ENCODE measurements around the gene RNF19B. TPM values are rescaled to one million over a fixed set of nuclear protein-coding genes. Genes with fewer than 3 reads are reported as not detected.

Gene RNF19B
- total RNA-seq = 17.5 TPM
- long read RNA-seq, transcript RNF19B-202 (9 exons, 2,598 nt) = minor isoform, 5 of 24 reads
- long read RNA-seq, transcript RNF19B-201 (9 exons, 2,334 nt) = major isoform, 10 of 24 reads
- long read RNA-seq, transcript RNF19B-203 (9 exons, 2,560 nt) = minor isoform, 5 of 24 reads
- long read RNA-seq, partial matches to known transcripts = 3 of 24 reads
- long read RNA-seq, other reads (novel, unspliced or antisense) = 1 of 24 reads

DNA sequence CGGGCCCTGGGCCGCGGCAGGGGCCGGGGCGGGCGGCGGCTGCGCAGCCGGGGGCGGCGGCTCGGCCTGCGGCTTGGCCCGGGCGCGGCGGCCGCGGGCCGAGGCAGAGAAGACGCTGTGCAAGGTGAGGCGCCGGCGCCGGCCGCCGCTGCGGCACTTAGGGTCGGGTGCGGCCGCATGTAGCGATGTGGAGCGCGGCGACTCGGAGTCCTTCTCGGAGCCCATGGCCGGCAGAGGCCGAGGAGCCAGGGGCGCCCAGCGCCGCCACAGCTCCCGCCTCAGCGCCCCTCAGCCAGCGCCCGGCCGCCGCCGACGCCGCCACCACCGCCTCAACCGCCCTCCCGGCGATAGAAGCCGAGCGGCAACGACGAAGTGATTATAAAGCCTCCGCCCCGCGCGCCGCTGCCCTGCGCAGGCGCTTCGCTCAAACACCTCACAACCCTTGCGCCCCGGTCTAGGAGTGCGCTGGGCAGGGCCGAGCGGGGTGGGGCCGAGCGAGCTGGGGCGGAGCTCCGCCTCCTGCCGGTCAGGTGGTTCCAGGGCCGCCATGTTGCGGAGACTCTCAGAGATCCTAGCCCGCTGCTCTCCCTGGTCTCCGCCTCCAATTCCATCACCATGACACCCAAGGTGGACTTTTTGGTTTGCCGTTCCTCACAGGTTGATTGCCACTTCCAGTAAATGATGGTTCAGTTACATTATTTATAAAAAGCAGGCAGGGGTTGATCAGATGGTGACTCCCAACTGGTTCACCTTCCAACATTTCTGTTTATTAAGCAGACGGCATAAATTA lies at the start of gene RNF19B:
RNF19B (minus strand) TSS at position 349 of the 790 bp plus-strand sequence; CDS start at position 225, 124 bp downstream.
- peak; percentile 98 for DNase-seq (ENCODE audit: low spot score)
- intact Hi-C loops (cut with DNase I) = loop anchor here (2.0 kb wide), 1 partner anchor 42 kb away; no protein-coding TSS in a partner anchor

- intact Hi-C loops (cut with DNase I) = loop anchor here (5.0 kb wide), 1 partner anchor 34 kb away; no protein-coding TSS in a partner anchor
- no peak for DNase-seq (ENCODE audit: low spot score)
These were observed 49.2 kb upstream of the RNF19B start for GRCh38 chr1:33013791-33014190.

DNA sequence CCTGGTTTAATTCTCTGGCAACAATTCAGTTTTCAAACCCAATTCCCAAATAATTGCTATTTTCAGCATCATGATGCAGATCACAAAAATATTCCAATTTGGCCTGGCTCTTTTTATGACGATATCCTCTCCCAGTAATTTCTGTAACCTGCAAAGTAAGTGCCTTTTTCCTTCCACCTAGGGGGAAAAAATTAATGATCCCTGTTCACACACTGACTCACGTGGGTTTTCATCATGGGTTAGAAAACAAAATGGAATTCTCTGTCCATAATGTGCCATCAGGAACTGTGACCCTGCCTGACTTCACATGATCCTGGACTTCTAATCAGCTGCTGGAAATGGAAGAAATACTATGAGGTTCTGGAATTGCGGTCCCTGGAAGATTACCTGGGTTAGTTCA lies 47.6 kb upstream of the RNF19B start:
- intact Hi-C loops (cut with DNase I) = loop anchor here (5.0 kb wide), 1 partner anchor 35 kb away; no protein-coding TSS in a partner anchor
- DNase-seq (ENCODE audit: low spot score) = no peak

DNA sequence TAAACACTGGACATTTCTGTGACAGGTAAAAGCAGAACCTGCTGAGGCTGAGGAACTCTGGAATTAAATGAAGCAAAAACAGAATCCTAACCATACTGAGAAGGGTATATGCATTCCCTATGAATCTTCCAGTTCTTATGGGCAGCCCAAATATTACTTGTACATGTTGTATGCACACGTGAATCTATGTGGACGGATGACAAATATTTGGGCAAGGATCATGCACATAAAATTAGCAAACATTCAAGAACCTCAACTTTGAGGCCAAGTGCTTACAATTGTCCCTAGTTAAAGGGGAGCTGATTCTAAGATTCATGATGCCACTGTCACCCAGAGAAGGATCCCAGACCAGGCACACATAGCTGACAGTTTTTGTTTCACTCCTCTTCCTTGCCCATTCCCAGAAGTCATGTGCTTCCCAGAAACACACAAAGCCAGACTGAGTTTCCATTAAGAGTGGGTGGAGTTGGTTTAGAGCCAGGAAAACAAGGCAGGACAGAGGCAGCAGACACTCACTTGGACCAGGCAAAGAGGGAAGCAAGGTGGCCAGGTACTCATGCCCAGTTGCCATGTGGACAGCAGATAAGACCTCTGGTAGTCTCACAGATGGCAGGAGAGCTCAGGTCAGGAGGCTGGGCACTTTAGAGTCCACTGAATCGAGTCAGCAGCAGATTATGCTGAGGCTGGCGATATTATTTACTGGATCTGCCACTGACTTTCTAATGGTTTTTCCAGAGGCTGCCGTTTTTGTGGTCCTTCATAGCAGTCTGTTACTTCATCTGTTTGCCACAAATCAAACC lies 46.5 kb upstream of the RNF19B start:
- peak; percentile 88 for DNase-seq (ENCODE audit: low spot score)
- intact Hi-C loops (cut with DNase I) = loop anchor here (5.0 kb wide), 1 partner anchor 36 kb away; no protein-coding TSS in a partner anchor

GRCh38 chr1:33009561-33009960 lies 45.0 kb upstream of the RNF19B start:
- intact Hi-C loops (cut with DNase I) = loop anchor here (5.0 kb wide), 1 partner anchor 72 kb away; no protein-coding TSS in a partner anchor
- DNase-seq (ENCODE audit: low spot score) = no peak

DNA sequence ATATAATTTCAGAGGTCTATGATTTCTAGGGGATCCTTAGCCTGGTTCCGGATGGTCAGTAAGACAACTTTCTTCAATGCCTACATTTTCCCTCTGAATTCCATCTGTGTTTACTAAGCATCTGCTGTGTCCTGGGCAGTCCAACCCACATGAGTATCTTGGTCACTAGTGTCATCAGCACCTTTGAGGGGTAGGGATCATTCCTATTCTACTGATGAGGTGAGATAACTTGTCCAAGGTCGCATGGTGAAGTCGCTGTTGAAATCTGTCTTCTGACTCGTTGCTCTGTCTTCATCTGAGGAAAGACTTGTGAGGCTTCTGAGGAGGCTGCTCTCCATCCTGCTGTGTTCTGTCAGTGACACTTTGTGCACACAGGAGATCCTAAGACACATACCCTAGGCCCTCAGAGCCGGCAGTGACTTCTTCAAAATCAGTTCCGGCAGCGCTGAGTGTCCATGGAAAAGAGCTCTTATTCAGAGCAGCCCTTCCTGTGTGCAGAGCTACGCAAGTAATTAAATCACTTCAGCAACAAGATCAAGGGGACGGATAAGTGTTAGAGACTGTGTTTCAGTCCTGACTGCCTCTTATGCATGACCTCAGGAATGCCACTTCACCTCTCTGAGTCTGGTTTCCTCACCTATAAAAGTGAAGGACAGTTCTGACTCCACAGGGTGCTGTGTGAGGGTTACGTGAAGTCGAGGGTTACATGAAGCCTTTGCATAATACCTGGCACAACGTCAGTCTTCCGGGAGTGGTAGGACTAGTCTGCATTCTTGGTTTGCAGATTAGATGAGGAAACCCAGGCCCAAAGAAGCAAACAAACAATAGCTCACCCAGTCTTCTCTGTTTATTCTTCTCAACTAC lies 43.7 kb upstream of the RNF19B start:
- no peak for DNase-seq (ENCODE audit: low spot score)
- intact Hi-C loops (cut with DNase I) = loop anchor here (5.0 kb wide), 1 partner anchor 71 kb away; no protein-coding TSS in a partner anchor

DNA sequence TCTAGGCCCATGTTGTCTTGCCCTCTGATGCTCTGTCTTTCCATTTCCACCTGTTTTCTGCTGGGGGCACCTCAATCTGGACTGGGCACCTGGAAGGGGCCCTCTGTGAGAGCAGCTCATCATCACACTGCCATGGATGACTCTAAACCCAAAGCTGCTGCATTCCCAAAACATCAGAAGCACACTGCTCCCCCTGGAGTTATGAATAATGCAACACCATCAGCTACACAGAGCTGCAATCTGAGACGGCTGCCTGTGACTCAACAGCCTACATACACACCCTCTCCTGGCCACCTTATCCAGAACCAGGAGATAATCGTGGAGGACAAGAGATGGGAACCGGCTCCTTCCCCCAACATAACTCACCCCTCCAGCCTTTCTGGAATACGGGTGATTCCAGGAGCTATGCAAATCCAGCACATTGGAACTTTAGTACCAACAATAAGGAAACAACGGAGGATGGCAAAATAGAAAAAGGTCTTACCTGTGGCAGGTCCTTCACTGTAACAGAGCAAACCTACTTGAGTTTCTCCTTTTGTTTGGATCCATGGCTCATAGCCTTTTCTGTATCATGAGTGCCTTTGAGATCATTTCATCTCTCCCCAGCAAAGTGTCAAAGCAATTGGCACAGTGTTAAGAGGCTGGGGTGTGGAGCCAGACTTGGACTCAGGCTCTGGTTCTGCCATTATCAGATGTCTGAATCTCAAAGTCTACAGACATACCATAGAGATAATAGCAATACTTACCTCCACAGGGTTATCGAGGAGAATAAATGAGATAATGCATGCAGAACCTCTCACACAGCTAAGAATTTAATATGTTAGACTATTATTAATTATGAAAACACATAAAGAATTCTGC lies 42.8 kb upstream of the RNF19B start:
- intact Hi-C loops (cut with DNase I) = loop anchor here (2.0 to 5.0 kb wide), 2 partner anchors 43 to 70 kb away; partner anchors contain the start of gene RNF19B
- DNase-seq (ENCODE audit: low spot score) = no peak

DNA sequence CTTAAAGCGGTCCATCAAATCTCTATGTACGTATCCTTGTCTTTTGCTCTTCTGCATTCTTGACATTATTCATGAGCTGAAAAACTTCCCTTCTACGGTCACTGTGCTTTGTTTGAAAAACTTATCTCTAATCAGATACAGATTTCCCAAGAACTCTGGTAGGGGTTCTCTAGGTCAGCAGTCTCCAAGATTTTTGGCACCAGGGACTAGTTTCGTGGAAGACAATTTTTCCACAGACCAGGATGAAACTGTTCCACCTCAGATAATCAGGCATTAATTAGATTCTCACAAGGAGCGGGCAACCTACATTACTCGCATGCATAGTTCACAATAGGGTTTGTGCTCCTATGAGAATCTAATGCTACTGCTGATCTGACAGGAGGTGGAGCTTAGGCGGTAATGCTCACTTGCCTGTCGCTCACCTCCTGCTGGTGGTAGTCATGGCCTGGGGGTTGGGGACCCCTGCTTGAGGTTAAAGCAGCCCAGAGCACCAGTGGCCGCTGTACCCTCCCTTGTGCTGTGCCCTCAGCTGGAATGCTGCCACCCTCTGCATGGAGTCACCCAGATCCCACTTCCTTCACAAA lies 41.3 kb upstream of the RNF19B start:
- intact Hi-C loops (cut with DNase I) = loop anchor here (2.0 to 5.0 kb wide), 2 partner anchors 41 to 69 kb away; partner anchors contain the start of gene RNF19B
- no peak for DNase-seq (ENCODE audit: low spot score)

- no peak for DNase-seq (ENCODE audit: low spot score)
- intact Hi-C loops (cut with DNase I) = loop anchor here (5.0 kb wide), 1 partner anchor 68 kb away; no protein-coding TSS in a partner anchor
These were observed 40.7 kb upstream of the RNF19B start for GRCh38 chr1:33005117-33005837.

DNA sequence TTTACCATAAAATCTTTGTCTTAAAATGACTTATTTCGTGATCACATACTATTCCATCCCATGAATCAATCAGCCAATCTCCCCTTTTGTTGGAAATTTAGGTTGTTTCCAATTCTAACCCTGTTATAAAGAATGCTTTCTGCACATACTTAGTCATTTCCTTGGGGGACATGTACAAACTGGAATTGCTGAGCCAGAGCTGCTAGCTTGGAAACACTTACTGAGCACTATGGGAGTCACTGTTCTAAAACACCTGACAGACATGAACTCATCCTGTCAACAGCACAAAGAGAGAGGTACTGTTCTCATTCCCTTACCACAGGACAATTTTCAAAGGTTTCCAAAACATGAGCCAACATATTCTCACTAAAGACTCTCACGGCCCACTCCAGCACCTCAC lies 40.0 kb upstream of the RNF19B start:
- DNase-seq (ENCODE audit: low spot score) = no peak
- intact Hi-C loops (cut with DNase I) = loop anchor here (5.0 kb wide), 1 partner anchor 67 kb away; no protein-coding TSS in a partner anchor

GRCh38 chr1:33003657-33004056 lies 39.0 kb upstream of the RNF19B start:
- no peak for DNase-seq (ENCODE audit: low spot score)
- intact Hi-C loops (cut with DNase I) = no loop called here

GRCh38 chr1:33002006-33002405 lies 37.4 kb upstream of the RNF19B start:
- intact Hi-C loops (cut with DNase I) = no loop called here
- DNase-seq (ENCODE audit: low spot score) = no peak

- DNase-seq (ENCODE audit: low spot score) = no peak
- intact Hi-C loops (cut with DNase I) = no loop called here
These were observed 36.7 kb upstream of the RNF19B start for GRCh38 chr1:33001282-33001681.

DNA sequence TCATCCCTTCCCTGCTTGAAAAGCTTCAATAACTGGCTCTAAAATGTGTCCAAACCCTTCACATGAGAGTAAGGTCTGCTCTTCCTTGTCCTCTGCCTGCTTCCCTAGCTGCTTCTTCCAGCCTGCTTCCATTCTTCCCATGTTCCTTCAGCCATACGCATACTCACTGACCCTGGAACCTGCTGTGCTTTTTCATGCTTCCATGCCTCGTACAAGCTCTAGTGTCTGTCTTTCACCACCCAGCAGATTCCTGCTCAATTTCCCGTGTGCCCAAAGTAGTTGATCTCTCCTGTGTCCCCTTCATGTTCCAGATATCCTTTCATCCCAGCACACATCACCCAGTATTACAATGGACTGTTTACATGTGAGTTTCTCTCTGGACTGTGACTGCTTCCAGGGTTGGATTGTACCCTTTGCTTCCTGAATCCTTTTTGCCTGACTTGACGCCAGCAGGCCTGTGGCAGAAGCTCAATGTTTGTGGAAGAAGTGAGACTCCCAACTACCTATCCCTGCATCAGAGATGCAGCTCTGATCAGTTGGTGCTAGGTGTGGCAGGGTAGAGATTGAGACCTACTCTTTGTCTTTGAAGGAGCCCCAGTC lies 35.9 kb upstream of the RNF19B start:
- DNase-seq (ENCODE audit: low spot score) = no peak
- intact Hi-C loops (cut with DNase I) = no loop called here

DNA sequence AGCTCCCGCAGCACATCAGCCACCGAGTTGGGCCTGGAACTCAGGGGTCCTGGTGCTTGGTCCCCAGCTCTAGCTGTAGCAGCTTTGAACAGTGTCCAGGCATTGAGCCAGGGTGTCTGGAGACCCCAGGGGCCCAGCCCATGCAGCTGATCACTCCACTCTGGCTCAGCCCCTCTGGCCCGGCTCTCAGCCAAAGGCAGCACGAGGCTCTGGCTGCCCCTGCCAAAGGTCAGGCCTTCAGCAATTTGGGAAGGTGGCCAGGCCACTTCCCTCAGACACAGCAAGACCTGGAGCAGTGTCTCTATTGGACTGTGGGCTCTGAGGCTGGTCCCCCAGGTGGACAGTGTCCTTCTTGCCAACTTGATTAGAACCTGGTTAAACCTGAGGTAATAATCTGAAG lies 34.4 kb upstream of the RNF19B start:
- DNase-seq (ENCODE audit: low spot score) = no peak
- intact Hi-C loops (cut with DNase I) = no loop called here

GRCh38 chr1:32998064-32998463 lies 33.5 kb upstream of the RNF19B start:
- no peak for DNase-seq (ENCODE audit: low spot score)
- intact Hi-C loops (cut with DNase I) = no loop called here
